Measurements from ENCODE around the gene CMTR1.

DNA sequence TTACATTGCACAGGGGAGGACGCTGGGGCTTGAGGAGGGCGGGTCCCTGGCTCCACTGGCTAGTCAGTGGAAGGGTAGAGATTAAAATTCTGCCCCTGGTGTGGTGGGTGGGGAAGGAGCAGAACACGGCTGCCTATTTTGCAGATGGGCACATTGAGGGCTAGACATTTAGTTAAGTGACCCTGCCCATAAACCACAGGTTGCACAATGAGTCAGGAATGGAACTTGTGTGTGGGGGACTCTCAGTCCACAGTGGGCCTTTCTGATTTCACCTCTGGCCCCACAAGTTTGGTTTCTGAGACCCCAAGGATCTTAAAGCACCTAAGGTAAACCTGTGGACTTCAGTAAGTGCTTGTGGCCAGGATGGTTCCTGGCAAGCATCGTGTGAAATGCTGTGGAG lies 88.7 kb downstream of the CMTR1 start:
- TF ChIP-seq CTCF (conservative IDR thresholded peaks at IDR 0.05) (no peak), ZFX (IDR thresholded peaks at IDR 0.05) (no peak)
